Measurements from ENCODE around the gene ISG15. TPM values are rescaled to one million over a fixed set of nuclear protein-coding genes. Genes with fewer than 3 reads are reported as not detected.

Gene ISG15
- total RNA-seq, 2 donors from 2014 or later, result 46.6 to 48.4 TPM

DNA sequence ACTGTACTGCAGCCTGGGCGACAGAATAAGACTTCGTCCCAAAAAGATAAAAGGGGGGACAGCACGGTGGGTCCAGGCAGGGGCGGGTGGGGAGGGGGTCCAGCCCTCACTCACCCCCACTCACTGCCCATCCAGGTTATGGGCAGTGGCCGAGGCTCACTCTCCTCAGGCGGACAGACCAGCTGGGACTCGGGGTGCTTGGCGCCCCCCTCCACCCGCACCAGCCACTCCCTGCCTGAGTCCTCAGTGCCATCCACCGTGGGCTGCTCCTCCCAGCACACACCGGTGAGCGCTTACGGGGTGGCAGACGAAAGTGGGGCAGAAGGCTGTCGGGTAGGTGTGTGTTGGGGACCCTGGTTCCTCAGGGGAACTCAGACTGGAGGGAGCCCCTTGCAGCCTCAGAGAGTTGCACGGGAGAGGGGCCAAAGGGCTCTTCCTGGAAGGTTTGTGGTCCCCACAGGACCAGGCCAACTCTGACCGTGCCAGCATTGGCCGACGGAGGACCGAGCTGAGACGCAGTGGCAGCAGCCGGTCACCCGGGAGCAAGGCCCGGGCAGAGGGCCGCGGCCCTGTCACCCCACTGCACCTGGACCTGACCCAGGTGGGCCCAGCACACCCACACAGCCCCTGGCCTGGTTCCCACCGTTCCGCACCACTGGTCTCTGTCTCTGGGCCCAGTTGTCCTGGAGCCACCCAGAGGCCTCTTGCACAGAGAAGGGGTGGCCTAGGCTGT, 40.4 kb upstream of the ISG15 start:
- Mint-ChIP-seq H3K4me1 (no peaks in the 10 kb centered on the region), H3K4me3 (no peak overlapping the region), H3K36me3 (ENCODE audit: low read depth) (no peaks in the 10 kb centered on the region), H3K27me3 (ENCODE audit: insufficient read depth) (peaks cover 35% of the 10 kb centered on the region), H3K27ac (no peak overlapping the region), H3K9me3 (no peaks in the 10 kb centered on the region)
- WGBS, 2 experiments (ENCODE audit: insufficient coverage in 1 of 2, insufficient read length in 1 of 2), result 84 to 91% methylated on average over 15 to 28 of the region's 28 CpGs
- no peak for DNase-seq
- no peak overlapping the region for H3K4me3 ChIP-seq (ENCODE audit: low read length)
- peaks cover 45% of the 10 kb centered on the region for H3K27me3 ChIP-seq (ENCODE audit: control insufficient read depth, insufficient read depth, low read length, poor library complexity, severe bottlenecking)
- TF ChIP-seq, protein P1, sequence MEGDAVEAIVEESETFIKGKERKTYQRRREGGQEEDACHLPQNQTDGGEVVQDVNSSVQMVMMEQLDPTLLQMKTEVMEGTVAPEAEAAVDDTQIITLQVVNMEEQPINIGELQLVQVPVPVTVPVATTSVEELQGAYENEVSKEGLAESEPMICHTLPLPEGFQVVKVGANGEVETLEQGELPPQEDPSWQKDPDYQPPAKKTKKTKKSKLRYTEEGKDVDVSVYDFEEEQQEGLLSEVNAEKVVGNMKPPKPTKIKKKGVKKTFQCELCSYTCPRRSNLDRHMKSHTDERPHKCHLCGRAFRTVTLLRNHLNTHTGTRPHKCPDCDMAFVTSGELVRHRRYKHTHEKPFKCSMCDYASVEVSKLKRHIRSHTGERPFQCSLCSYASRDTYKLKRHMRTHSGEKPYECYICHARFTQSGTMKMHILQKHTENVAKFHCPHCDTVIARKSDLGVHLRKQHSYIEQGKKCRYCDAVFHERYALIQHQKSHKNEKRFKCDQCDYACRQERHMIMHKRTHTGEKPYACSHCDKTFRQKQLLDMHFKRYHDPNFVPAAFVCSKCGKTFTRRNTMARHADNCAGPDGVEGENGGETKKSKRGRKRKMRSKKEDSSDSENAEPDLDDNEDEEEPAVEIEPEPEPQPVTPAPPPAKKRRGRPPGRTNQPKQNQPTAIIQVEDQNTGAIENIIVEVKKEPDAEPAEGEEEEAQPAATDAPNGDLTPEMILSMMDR (conservative IDR thresholded peaks at IDR 0.05), result no peak
- no peak overlapping the region for H3K9ac ChIP-seq (ENCODE audit: extremely low read depth, low read length, poor library complexity, severe bottlenecking)
- no peak overlapping the region for H3K27ac ChIP-seq (ENCODE audit: low read depth, low read length)
- no peaks in the 10 kb centered on the region for H3K9me3 ChIP-seq (ENCODE audit: control insufficient read depth, low read length)
- H3K4me1 ChIP-seq (ENCODE audit: control insufficient read depth, insufficient read depth, low read length), result no peaks in the 10 kb centered on the region
- no peaks in the 10 kb centered on the region for H3K36me3 ChIP-seq (ENCODE audit: control insufficient read depth, insufficient read depth, low read length)

DNA sequence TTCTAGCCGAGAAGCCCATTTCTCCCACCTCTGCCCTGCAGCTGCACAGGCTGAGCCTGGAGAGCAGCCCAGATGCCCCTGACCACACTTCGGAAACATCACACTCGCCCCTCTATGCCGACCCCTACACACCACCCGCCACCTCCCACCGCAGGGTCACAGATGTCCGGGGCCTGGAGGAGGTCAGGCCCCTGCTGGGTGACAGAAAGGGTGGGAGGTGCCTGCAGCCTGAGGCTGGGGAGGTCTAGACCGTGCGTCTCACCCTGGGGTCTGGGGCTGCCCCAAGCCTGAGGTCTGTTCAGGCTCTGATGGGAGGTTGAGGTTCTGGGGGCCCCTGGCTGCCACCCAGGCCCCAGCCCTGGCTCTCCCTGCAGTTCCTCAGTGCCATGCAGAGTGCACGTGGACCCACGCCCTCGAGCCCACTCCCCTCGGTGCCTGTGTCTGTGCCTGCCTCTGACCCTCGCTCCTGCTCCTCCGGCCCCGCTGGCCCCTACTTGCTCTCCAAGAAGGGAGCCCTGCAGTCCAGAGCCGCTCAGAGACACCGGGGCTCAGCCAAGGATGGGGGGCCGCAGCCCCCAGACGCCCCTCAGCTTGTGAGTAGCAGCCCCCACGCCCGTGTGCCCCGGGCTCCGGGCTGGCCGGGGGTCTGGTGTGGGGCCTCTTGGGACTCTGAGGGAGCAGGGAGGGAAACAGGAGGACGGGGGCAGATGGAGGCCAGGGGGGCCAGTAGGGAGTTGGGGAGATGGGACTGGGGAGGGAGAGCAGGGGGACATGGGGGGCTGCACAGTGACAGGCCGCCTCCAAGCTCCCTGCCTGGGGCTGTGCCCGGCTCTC, 39.6 kb upstream of the ISG15 start:
- no peak overlapping the region for H3K4me3 Mint-ChIP-seq
- H3K27me3 Mint-ChIP-seq (ENCODE audit: insufficient read depth), result peaks cover 32% of the 10 kb centered on the region
- DNase-seq, result no peak
- Histone ChIP-seq H3K36me3 (ENCODE audit: control insufficient read depth, insufficient read depth, low read length) (no peaks in the 10 kb centered on the region), H3K9ac (ENCODE audit: extremely low read depth, low read length, poor library complexity, severe bottlenecking) (no peak overlapping the region), H3K4me3 (ENCODE audit: low read length) (no peak overlapping the region), H3K27me3 (ENCODE audit: control insufficient read depth, insufficient read depth, low read length, poor library complexity, severe bottlenecking) (peaks cover 37% of the 10 kb centered on the region), H3K9me3 (ENCODE audit: control insufficient read depth, low read length) (no peaks in the 10 kb centered on the region), H3K27ac (ENCODE audit: low read depth, low read length) (no peak overlapping the region), H3K4me1 (ENCODE audit: control insufficient read depth, insufficient read depth, low read length) (no peaks in the 10 kb centered on the region)
- no peaks in the 10 kb centered on the region for H3K4me1 Mint-ChIP-seq
- H3K9me3 Mint-ChIP-seq, result peaks cover 5% of the 10 kb centered on the region
- H3K36me3 Mint-ChIP-seq (ENCODE audit: low read depth), result peaks cover 3% of the 10 kb centered on the region
- no peak overlapping the region for H3K27ac Mint-ChIP-seq
- 87 to 89% methylated on average over 19 to 28 of the region's 28 CpGs for WGBS, 2 experiments (ENCODE audit: insufficient coverage in 1 of 2, insufficient read length in 1 of 2)
- TF ChIP-seq, protein P1 (conservative IDR thresholded peaks at IDR 0.05), result no peak

DNA sequence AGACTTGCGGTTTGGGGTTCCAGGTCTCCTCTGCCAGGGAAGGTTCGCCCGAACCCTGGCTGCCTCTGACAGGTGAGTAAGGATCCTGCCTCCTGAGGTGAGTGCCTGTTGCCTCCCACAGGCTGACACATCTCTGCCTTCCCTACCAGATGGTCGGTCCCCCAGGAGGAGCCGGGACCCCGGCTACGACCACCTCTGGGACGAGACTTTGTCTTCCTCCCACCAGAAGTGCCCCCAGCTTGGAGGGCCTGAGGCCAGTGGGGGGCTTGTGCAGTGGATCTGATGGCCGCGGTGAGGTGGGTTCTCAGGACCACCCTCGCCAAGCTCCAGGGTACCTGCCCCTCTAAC, 39.0 kb upstream of the ISG15 start:
- Histone ChIP-seq H3K27me3 (ENCODE audit: control insufficient read depth, insufficient read depth, low read length, poor library complexity, severe bottlenecking) (peaks cover 31% of the 10 kb centered on the region), H3K36me3 (ENCODE audit: control insufficient read depth, insufficient read depth, low read length) (no peaks in the 10 kb centered on the region), H3K4me1 (ENCODE audit: control insufficient read depth, insufficient read depth, low read length) (no peaks in the 10 kb centered on the region), H3K9ac (ENCODE audit: extremely low read depth, low read length, poor library complexity, severe bottlenecking) (no peak overlapping the region), H3K27ac (ENCODE audit: low read depth, low read length) (no peak overlapping the region), H3K4me3 (ENCODE audit: low read length) (no peak overlapping the region), H3K9me3 (ENCODE audit: control insufficient read depth, low read length) (no peaks in the 10 kb centered on the region)
- Mint-ChIP-seq H3K4me3 (no peak overlapping the region), H3K36me3 (ENCODE audit: low read depth) (peaks cover 3% of the 10 kb centered on the region), H3K27me3 (ENCODE audit: insufficient read depth) (peaks cover 26% of the 10 kb centered on the region), H3K27ac (no peak overlapping the region), H3K9me3 (peaks cover 5% of the 10 kb centered on the region), H3K4me1 (no peaks in the 10 kb centered on the region)
- DNase-seq, result no peak
- TF ChIP-seq, protein P1 (conservative IDR thresholded peaks at IDR 0.05), result no peak
- 83 to 96% methylated on average over 1 to 11 of the region's 11 CpGs for WGBS, 2 experiments (ENCODE audit: insufficient coverage in 1 of 2, insufficient read length in 1 of 2)

Measured in endodermal cell (in vitro differentiated cells).